Posterior cingulate gyrus (tissue), 11 donors: ENCODE results near the gene SLC26A5.

Experiments used
- DNase-seq, 10 donors: peaks; one replicate each; pipeline versions ENCODE4 v3.0.0 to v3.0.0-alpha.2; 2020 to 2021; ENCODE audit warnings: mixed read lengths in 3 of 10
- intact Hi-C: fragments of 100-400 bp; cut with DNase I; formaldehyde crosslinking; loops from one replicate; pipeline ENCODE4 v1.15.1; 2023

SLC26A5 gene

GRCh38 chr7:103348959-103349358 lies 97.0 kb downstream of the SLC26A5 start:
- intact Hi-C loops = no loop called here
- DNase-seq = no peak

DNA sequence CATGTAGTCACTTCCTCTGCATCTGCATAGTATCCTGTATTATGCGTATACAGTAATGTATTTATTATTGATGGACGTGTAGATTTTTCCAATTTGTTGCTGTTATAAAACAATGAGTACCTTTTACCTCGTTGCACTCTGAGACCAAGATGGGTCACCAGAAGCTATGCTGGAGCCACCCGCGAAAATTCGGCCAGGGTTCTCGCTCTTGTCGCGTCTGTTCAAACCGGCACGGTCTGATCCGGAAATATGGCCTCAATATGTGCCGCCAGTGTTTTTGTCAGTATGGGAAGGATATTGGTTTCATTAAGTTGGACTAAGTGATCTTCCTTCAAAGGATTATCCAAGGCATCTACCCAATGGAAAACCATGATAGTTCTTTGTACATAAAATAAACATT lies 97.6 kb downstream of the SLC26A5 start:
- DNase-seq = no peak
- intact Hi-C loops = no loop called here

GRCh38 chr7:103347507-103348267 lies 98.3 kb downstream of the SLC26A5 start, which contains the start of gene PSMC2:
PSMC2 (plus strand) TSS chr7:103347643; CDS start chr7:103347712, 69 bp downstream.
- intact Hi-C loops = no loop called here
- DNase-seq = peak in 9 of 10 donors; percentile 61 to 95 (median 82)

GRCh38 chr7:103346396-103346795 lies 99.6 kb downstream of the SLC26A5 start:
- DNase-seq = no peak
- intact Hi-C loops = no loop called here

DNA sequence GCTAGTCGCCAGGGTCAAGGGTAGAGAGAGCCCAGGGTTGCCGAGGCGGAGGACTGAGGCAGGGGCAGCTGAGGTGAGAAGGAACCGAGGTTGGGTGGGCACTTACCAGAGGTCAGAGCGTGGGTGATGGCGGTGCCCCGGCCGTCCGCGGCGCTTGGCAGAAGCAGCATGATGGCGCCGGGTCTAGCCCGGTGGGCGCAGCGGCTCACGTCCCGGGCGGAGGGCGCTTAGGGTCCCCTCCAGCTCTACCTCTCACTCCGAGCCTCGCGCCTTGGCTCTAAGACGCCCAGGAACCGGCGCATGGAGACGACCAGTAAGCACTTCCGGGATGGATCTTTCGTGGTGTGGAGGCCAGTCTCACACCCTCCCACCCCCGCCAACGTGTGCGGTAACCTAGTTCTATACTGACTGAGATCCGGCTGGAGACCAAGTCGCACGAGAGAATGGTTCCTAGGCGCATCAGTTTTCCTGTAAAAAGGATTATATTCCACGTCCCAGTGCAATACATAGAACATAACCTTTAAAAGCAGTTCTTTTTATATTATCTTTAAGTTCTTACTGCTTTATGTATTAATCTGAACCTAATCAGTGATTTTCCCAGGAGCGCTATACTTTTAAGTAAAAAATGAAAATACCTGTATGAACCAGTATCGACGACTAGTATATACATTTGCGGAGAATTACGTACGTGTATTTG lies 101.4 kb downstream of the SLC26A5 start, which contains the start of gene DNAJC2:
Gene DNAJC2 (minus strand): TSS at position 315 of the 697 bp plus-strand sequence. CDS start 145 bp downstream, at position 170.
- intact Hi-C loops = loop anchor here (5.0 kb wide), 1 partner anchor 47 kb away; the partner anchor contains the start of gene PMPCB
- DNase-seq = peak; percentile 77 to 98 (median 84)

DNA sequence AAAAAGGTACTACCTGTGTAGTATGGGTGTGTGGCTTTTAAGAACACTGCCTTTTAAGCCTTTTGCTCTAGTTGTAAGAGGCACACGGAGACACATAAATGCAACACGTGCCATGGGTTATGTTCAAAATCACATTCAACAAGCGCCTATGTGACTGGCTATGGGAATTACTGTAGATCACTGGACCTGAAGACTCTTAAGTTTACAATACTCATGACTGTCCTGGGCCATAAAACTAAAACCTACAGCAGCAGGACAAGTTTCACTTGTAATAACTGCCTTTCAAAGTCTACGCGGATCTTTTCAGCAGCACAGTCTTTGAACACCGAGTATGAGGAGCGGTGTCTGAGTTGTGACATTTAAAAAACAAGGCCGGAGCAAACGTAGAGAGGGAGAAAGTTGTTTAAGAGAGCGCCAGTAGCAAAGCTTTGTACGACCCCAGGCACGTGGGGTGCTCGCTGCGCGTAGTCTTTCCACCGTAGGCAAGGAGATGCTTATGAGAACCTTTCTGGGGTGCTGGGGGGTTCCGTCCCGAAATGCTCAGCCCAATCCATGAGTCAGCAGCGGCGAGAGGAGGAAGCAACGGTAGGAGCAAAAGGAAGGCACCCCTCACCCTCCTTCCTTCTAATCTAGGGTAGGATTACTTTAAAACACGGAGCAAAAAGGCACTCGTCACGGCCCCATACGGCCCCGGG lies 102.1 kb downstream of the SLC26A5 start:
- DNase-seq = peak in 4 of 10 donors; percentile 10 to 20 (median 14)
- intact Hi-C loops = loop anchor here (5.0 kb wide), 1 partner anchor 47 kb away; the partner anchor contains the start of gene PMPCB

DNA sequence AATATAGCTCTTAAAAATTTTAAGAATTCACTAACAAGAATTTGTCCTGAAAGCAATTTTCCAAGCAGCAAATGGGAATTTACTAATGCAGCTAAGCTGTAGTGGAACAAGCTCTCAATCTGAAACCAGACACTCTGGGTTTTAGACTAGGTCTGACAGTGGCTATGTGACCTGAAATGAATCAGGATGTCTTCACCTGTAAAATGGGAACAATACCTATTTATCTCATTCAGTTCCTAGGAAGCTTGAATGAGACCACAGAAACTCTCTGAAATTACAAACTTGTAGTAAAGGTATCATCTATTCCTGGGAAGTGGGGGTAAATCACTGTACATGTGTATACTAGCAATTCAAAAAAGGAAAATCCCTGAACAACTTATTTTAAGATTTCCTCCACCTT lies 102.7 kb downstream of the SLC26A5 start:
- no peak for DNase-seq

GRCh38 chr7:103341466-103341865 lies 104.5 kb downstream of the SLC26A5 start:
- no peak for DNase-seq
- intact Hi-C loops = loop anchor here (5.0 kb wide), 1 partner anchor 44 kb away; the partner anchor contains the start of gene PMPCB

More for the DNA sequence above, 102.7 kb downstream of the SLC26A5 start:
- intact Hi-C loops = loop anchor here (5.0 kb wide), 1 partner anchor 46 kb away; the partner anchor contains the start of gene PMPCB

GRCh38 chr7:103338864-103339263 lies 107.1 kb downstream of the SLC26A5 start:
- intact Hi-C loops = no loop called here
- DNase-seq = no peak

GRCh38 chr7:103336761-103337160 lies 109.2 kb downstream of the SLC26A5 start:
- DNase-seq = no peak
- intact Hi-C loops = no loop called here

GRCh38 chr7:103325744-103326143 lies 120.3 kb downstream of the SLC26A5 start:
- no peak for DNase-seq
- intact Hi-C loops = no loop called here
